GM12865 (cell line): Measurements from ENCODE around the gene DSCAM.
"Not testable (repeated sequence)": the region's sequence is repeated elsewhere in the genome, so short reads cannot be mapped to it uniquely, and the experiment has no call there.

Source experiments
- DNase-seq: peaks from one replicate; pipeline ENCODE4 v3.0.0; 2010; ENCODE audit warnings: low read depth
- H3K4me3 ChIP-seq: 2 replicates; pipeline ENCODE4 v1.5.1; 2011; ENCODE audit warnings: mild to moderate bottlenecking, low read depth, low read length, control low read depth
- CTCF ChIP-seq: IDR thresholded peaks from 2 replicates; pipeline ENCODE4 v1.5.1; 2011; ENCODE audit warnings: low read length, control low read depth, low read depth, inconsistent platforms; ENCODE audit not compliant: insufficient read depth; ENCODE audit errors: missing control alignments

DSCAM gene

GRCh38 chr21:40185208-40185607, 661.8 kb downstream of the DSCAM start:
- TF ChIP-seq CTCF: no peak
- DNase-seq: no peak
- no peak overlapping the region for H3K4me3 ChIP-seq

- not testable (repeated sequence) for H3K4me3 ChIP-seq, DNase-seq
These were observed 664.5 kb downstream of the DSCAM start for GRCh38 chr21:40182491-40182890.

- TF ChIP-seq CTCF: no peak
- DNase-seq: no peak
- no peak overlapping the region for H3K4me3 ChIP-seq
These were observed 667.8 kb downstream of the DSCAM start for GRCh38 chr21:40179166-40179565.

GRCh38 chr21:40178726-40179125, 668.2 kb downstream of the DSCAM start:
- no peak for DNase-seq
- TF ChIP-seq CTCF: no peak
- no peak overlapping the region for H3K4me3 ChIP-seq

- TF ChIP-seq CTCF: no peak
- DNase-seq: no peak
- H3K4me3 ChIP-seq: no peak overlapping the region
These were observed 669.0 kb downstream of the DSCAM start for GRCh38 chr21:40177979-40178378.

- no peak for TF ChIP-seq CTCF
- no peak overlapping the region for H3K4me3 ChIP-seq
- DNase-seq: no peak
These were observed 670.2 kb downstream of the DSCAM start for GRCh38 chr21:40176724-40177123.

GRCh38 chr21:40173816-40174215, 673.1 kb downstream of the DSCAM start:
- no peak for DNase-seq
- no peak for TF ChIP-seq CTCF
- H3K4me3 ChIP-seq: no peak overlapping the region
